Activated T-cell treated with anti-CD3 and anti-CD28 coated beads, Interleukin-2, amount 50 U/mL, for 4 hours (primary cell): Measurements from ENCODE around the gene FBP1. TPM values are rescaled to one million over a fixed set of nuclear protein-coding genes. Genes with fewer than 3 reads are reported as not detected.

ENCODE experiments used
- ATAC-seq, 2 donors: fragments of 200-7000 bp; cut with Tn5 transposase; one replicate each; pipeline ENCODE4 v1.10.0; 2021
- DNase-seq: peaks from one replicate; pipeline ENCODE4 v3.0.0-alpha.2; 2020
- H3K27me3 Mint-ChIP-seq: one replicate; pipeline ENCODE4 v1.8.0; 2021; ENCODE audit warnings: low read depth, mixed read lengths
- H3K36me3 Mint-ChIP-seq: one replicate; pipeline ENCODE4 v1.8.0; 2022; ENCODE audit warnings: mixed read lengths; ENCODE audit not compliant: insufficient read depth
- H3K4me1 Mint-ChIP-seq: one replicate; pipeline ENCODE4 v1.8.0; 2021; ENCODE audit warnings: low read depth, mixed read lengths
- H3K4me3 Mint-ChIP-seq: one replicate; pipeline ENCODE4 v1.8.0; 2021; ENCODE audit warnings: mild to moderate bottlenecking, moderate library complexity, mixed read lengths
- H3K9me3 Mint-ChIP-seq: one replicate; pipeline ENCODE4 v1.8.0; 2021; ENCODE audit warnings: mixed read lengths
- total RNA-seq, 3 donors: library from RNA; stranded (reverse); gene quantifications; one replicate each; pipeline ENCODE4 v1.2.1, GENCODE V29; 2021

The FBP1 gene
- total RNA-seq, 3 donors from 2014 or later, result 0.47 to 0.51 (median 0.49) TPM

- H3K4me1 Mint-ChIP-seq, result peaks cover 9% of the 10 kb centered on the region
- DNase-seq (no peak), ATAC-seq (no peak)
- no peaks in the 10 kb centered on the region for H3K9me3 Mint-ChIP-seq
- peaks cover 7% of the 10 kb centered on the region for H3K27me3 Mint-ChIP-seq
- no peak overlapping the region for H3K4me3 Mint-ChIP-seq
- no peaks in the 10 kb centered on the region for H3K36me3 Mint-ChIP-seq
Observed at GRCh38 chr9:94643741-94644140, 4.4 kb upstream of the FBP1 start.

GRCh38 chr9:94643176-94643575, 3.9 kb upstream of the FBP1 start:
- no peak for ATAC-seq
- Mint-ChIP-seq H3K27me3 (peaks cover 10% of the 10 kb centered on the region), H3K36me3 (no peaks in the 10 kb centered on the region), H3K9me3 (no peaks in the 10 kb centered on the region), H3K4me1 (peaks cover 15% of the 10 kb centered on the region), H3K4me3 (no peak overlapping the region)
- no peak for DNase-seq

GRCh38 chr9:94642501-94642900, 3.2 kb upstream of the FBP1 start:
- H3K36me3 Mint-ChIP-seq, result no peaks in the 10 kb centered on the region
- H3K9me3 Mint-ChIP-seq, result no peaks in the 10 kb centered on the region
- peaks cover 15% of the 10 kb centered on the region for H3K4me1 Mint-ChIP-seq
- ATAC-seq (no peak), DNase-seq (no peak)
- H3K27me3 Mint-ChIP-seq, result peaks cover 11% of the 10 kb centered on the region
- no peak overlapping the region for H3K4me3 Mint-ChIP-seq

GRCh38 chr9:94639999-94640376, 670 bp upstream of the FBP1 start:
- DNase-seq, result no peak
- Mint-ChIP-seq H3K36me3 (no peaks in the 10 kb centered on the region), H3K4me3 (peak overlapping the region; percentile 88), H3K4me1 (peaks cover 15% of the 10 kb centered on the region), H3K9me3 (no peaks in the 10 kb centered on the region), H3K27me3 (peaks cover 11% of the 10 kb centered on the region)
- no peak for ATAC-seq

GRCh38 chr9:94638335-94639060, 820 bp downstream of the FBP1 start:
- Mint-ChIP-seq H3K36me3 (no peaks in the 10 kb centered on the region), H3K27me3 (peaks cover 9% of the 10 kb centered on the region), H3K4me1 (peaks cover 15% of the 10 kb centered on the region), H3K4me3 (peak overlapping the region; percentile 88), H3K9me3 (no peaks in the 10 kb centered on the region)
- DNase-seq, result no peak
- no peak for ATAC-seq

- ATAC-seq, result no peak
- no peak for DNase-seq
- no peaks in the 10 kb centered on the region for H3K36me3 Mint-ChIP-seq
- H3K9me3 Mint-ChIP-seq, result no peaks in the 10 kb centered on the region
- peaks cover 8% of the 10 kb centered on the region for H3K27me3 Mint-ChIP-seq
- no peak overlapping the region for H3K4me3 Mint-ChIP-seq
- H3K4me1 Mint-ChIP-seq, result no peaks in the 10 kb centered on the region
Observed at GRCh38 chr9:94632737-94633136, 6.6 kb downstream of the FBP1 start.

GRCh38 chr9:94631599-94631998, 7.7 kb downstream of the FBP1 start:
- no peak overlapping the region for H3K4me3 Mint-ChIP-seq
- H3K27me3 Mint-ChIP-seq, result peaks cover 5% of the 10 kb centered on the region
- no peaks in the 10 kb centered on the region for H3K4me1 Mint-ChIP-seq
- H3K9me3 Mint-ChIP-seq, result no peaks in the 10 kb centered on the region
- DNase-seq (no peak), ATAC-seq (no peak)
- H3K36me3 Mint-ChIP-seq, result no peaks in the 10 kb centered on the region

- no peaks in the 10 kb centered on the region for H3K4me1 Mint-ChIP-seq
Observed at GRCh38 chr9:94630833-94631232, 8.5 kb downstream of the FBP1 start.

GRCh38 chr9:94630281-94630680, 9.0 kb downstream of the FBP1 start:
- H3K27me3 Mint-ChIP-seq, result peaks cover 5% of the 10 kb centered on the region
- H3K4me3 Mint-ChIP-seq, result no peak overlapping the region
- no peak for DNase-seq
- H3K9me3 Mint-ChIP-seq, result no peaks in the 10 kb centered on the region
- no peak for ATAC-seq
- H3K36me3 Mint-ChIP-seq, result no peaks in the 10 kb centered on the region
- no peaks in the 10 kb centered on the region for H3K4me1 Mint-ChIP-seq

More at GRCh38 chr9:94630833-94631232, 8.5 kb downstream of the FBP1 start:
- ATAC-seq (no peak), DNase-seq (no peak)
- Mint-ChIP-seq H3K4me3 (no peak overlapping the region), H3K27me3 (peaks cover 5% of the 10 kb centered on the region), H3K36me3 (no peaks in the 10 kb centered on the region), H3K9me3 (no peaks in the 10 kb centered on the region)

- peaks cover 2% of the 10 kb centered on the region for H3K27me3 Mint-ChIP-seq
- H3K4me1 Mint-ChIP-seq, result peaks cover 2% of the 10 kb centered on the region
- H3K4me3 Mint-ChIP-seq, result no peak overlapping the region
- no peaks in the 10 kb centered on the region for H3K36me3 Mint-ChIP-seq
- DNase-seq (no peak), ATAC-seq (no peak)
- H3K9me3 Mint-ChIP-seq, result no peaks in the 10 kb centered on the region
Observed at GRCh38 chr9:94627287-94627686, 12.0 kb downstream of the FBP1 start.

- H3K4me1 Mint-ChIP-seq, result peaks cover 7% of the 10 kb centered on the region
- H3K36me3 Mint-ChIP-seq, result no peaks in the 10 kb centered on the region
- no peaks in the 10 kb centered on the region for H3K9me3 Mint-ChIP-seq
- no peak for ATAC-seq
- H3K4me3 Mint-ChIP-seq, result no peak overlapping the region
- DNase-seq, result no peak
- H3K27me3 Mint-ChIP-seq, result peaks cover 2% of the 10 kb centered on the region
Observed at GRCh38 chr9:94625835-94626234, 13.5 kb downstream of the FBP1 start.

GRCh38 chr9:94624629-94625028, 14.7 kb downstream of the FBP1 start:
- Mint-ChIP-seq H3K27me3 (no peaks in the 10 kb centered on the region), H3K4me1 (peaks cover 7% of the 10 kb centered on the region), H3K4me3 (no peak overlapping the region), H3K9me3 (no peaks in the 10 kb centered on the region), H3K36me3 (peaks cover 2% of the 10 kb centered on the region)
- DNase-seq, result no peak
- ATAC-seq, result no peak

GRCh38 chr9:94623253-94623652, 16.1 kb downstream of the FBP1 start:
- no peak for DNase-seq
- Mint-ChIP-seq H3K36me3 (peaks cover 2% of the 10 kb centered on the region), H3K4me3 (no peak overlapping the region), H3K4me1 (peaks cover 7% of the 10 kb centered on the region), H3K9me3 (no peaks in the 10 kb centered on the region), H3K27me3 (no peaks in the 10 kb centered on the region)
- no peak for ATAC-seq

- Mint-ChIP-seq H3K36me3 (peaks cover 2% of the 10 kb centered on the region), H3K27me3 (no peaks in the 10 kb centered on the region), H3K4me1 (peaks cover 7% of the 10 kb centered on the region), H3K4me3 (no peak overlapping the region), H3K9me3 (no peaks in the 10 kb centered on the region)
- ATAC-seq (no peak), DNase-seq (no peak)
Observed at GRCh38 chr9:94622087-94622800, 17.1 kb downstream of the FBP1 start.

- no peaks in the 10 kb centered on the region for H3K9me3 Mint-ChIP-seq
Observed at GRCh38 chr9:94619026-94619425, 20.3 kb downstream of the FBP1 start.

More at GRCh38 chr9:94619026-94619425, 20.3 kb downstream of the FBP1 start:
- Mint-ChIP-seq H3K36me3 (peaks cover 2% of the 10 kb centered on the region), H3K4me1 (peaks cover 7% of the 10 kb centered on the region), H3K4me3 (no peak overlapping the region), H3K27me3 (no peaks in the 10 kb centered on the region)
- DNase-seq (no peak), ATAC-seq (no peak)
